HCT116 (cell line): ENCODE results near the gene TMEM176B. TPM values are rescaled to one million over a fixed set of nuclear protein-coding genes. Genes with fewer than 3 reads are reported as not detected.

Source experiments
- ATAC-seq: fragments of 200-7000 bp; cut with Tn5 transposase; 2 replicates; pipeline ENCODE4 v1.9.1; 2020; ENCODE audit warnings: mild to moderate bottlenecking, moderate library complexity
- BruUV-seq: library from RNA; stranded (reverse); fragments of 400-500 nt; replicated peaks from 2 replicates; lab custom pipeline; 2021; lab: Mats Ljungman, UMichigan
- CTCF ChIA-PET: fragments of 300-600 bp; sonication (Branson Sonifier 250); formaldehyde crosslinking; loops from one replicate; lab custom pipeline; 2021; ENCODE audit warnings: antibody characterized with exemption; lab: Charles Lee
- POLR2A ChIA-PET: fragments of 300-600, 350-600 bp; sonication (Branson Sonifier 250); formaldehyde crosslinking; loops from one replicate; lab custom pipeline; 2021; ENCODE audit warnings: antibody characterized with exemption; lab: Charles Lee
- RAD21 ChIA-PET, 2 experiments: fragments of 300-600 bp; sonication (Branson Sonifier 250); formaldehyde crosslinking; loops; one replicate each; lab custom pipeline; 2023; ENCODE audit warnings: low total read pairs in 2 of 2; ENCODE audit not compliant: uncharacterized antibody in 2 of 2, unreplicated experiment in 2 of 2, low non-redundant PET in 1 of 2; lab: Charles Lee
- DNase-seq: peaks from one replicate; pipeline ENCODE4 v3.0.0-alpha.2; 2010; ENCODE audit warnings: low read depth, low spot score
- H2AFZ ChIP-seq: fragments of 200-600 bp; shearing (Covaris generic), sonication (generic); 2 replicates; pipeline ENCODE4 v1.6.1; 2017; ENCODE audit warnings: low read depth, mixed run types, mixed read lengths, antibody characterized with exemption, low read length; ENCODE audit not compliant: poor library complexity, severe bottlenecking
- H3K27ac ChIP-seq: 2 replicates; pipeline ENCODE4 v1.5.1; 2012; ENCODE audit warnings: low read depth, low read length
- H3K27me3 ChIP-seq: fragments of 200-600 bp; sonication (generic); 2 replicates; pipeline ENCODE4 v1.6.1; 2016; ENCODE audit warnings: mixed run types, low read length, mixed read lengths; ENCODE audit not compliant: insufficient read depth
- H3K36me3 ChIP-seq, 2 experiments: fragments of 200-500 bp in 1 of 2; fragments of 200-600 bp in 1 of 2; sonication (Bioruptor generic) in 1 of 2; sonication (generic) in 1 of 2; 2 replicates each; pipeline versions ENCODE4 v1.5.1 to v1.6.1; 2014 to 2016; ENCODE audit warnings: low read length in 2 of 2, inconsistent platforms in 1 of 2, mixed read lengths in 1 of 2, mixed run types in 1 of 2; ENCODE audit not compliant: insufficient read depth in 2 of 2, control insufficient read depth in 1 of 2
- H3K4me1 ChIP-seq, 2 experiments: fragments of 200-600 bp in 1 of 2; sonication (generic) in 1 of 2; 2 replicates each; pipeline versions ENCODE4 v1.5.1 to v1.6.1; 2012 to 2017; ENCODE audit warnings: low read length in 2 of 2, inconsistent platforms in 1 of 2, mild to moderate bottlenecking in 1 of 2, mixed read lengths in 1 of 2, mixed run types in 1 of 2, moderate library complexity in 1 of 2; ENCODE audit not compliant: insufficient read depth in 2 of 2, control insufficient read depth in 1 of 2
- H3K4me2 ChIP-seq: fragments of 200-600 bp; sonication (generic); 2 replicates; pipeline ENCODE4 v1.6.1; 2017; ENCODE audit warnings: mixed run types, low read length, mixed read lengths
- H3K4me3 ChIP-seq, 2 experiments: fragments of 200-600 bp in 1 of 2; sonication (generic) in 1 of 2; replicated peaks in 1 of 2; 2 replicates each; pipeline ENCODE4 v1.5.1; 2011 to 2016; ENCODE audit warnings: low read length in 2 of 2, control low read depth in 1 of 2, low read depth in 1 of 2, mild to moderate bottlenecking in 1 of 2, mixed read lengths in 1 of 2, mixed run types in 1 of 2
- H3K79me2 ChIP-seq: fragments of 200-600 bp; sonication (generic); 2 replicates; pipeline ENCODE4 v1.6.1; 2017; ENCODE audit warnings: mild to moderate bottlenecking, mixed run types, low read length, moderate library complexity, mixed read lengths; ENCODE audit not compliant: insufficient read depth
- H3K9ac ChIP-seq: fragments of 200-600 bp; sonication (generic); 2 replicates; pipeline ENCODE4 v1.6.1; 2016; ENCODE audit warnings: low read length, mixed read lengths
- H3K9me2 ChIP-seq: fragments of 200-600 bp; sonication (generic), shearing (Covaris generic); 2 replicates; pipeline ENCODE4 v1.6.1; 2017; ENCODE audit warnings: mixed run types, mild to moderate bottlenecking, moderate library complexity; ENCODE audit not compliant: insufficient read depth
- H3K9me3 ChIP-seq, 2 experiments: fragments of 200-500 bp in 1 of 2; fragments of 200-600 bp in 1 of 2; sonication (Bioruptor generic) in 1 of 2; sonication (generic) in 1 of 2; 2 replicates each; pipeline ENCODE4 v1.6.1; 2014 to 2017; ENCODE audit warnings: low read length in 2 of 2, mixed read lengths in 2 of 2, inconsistent platforms in 1 of 2, low read depth in 1 of 2, mild to moderate bottlenecking in 1 of 2, mixed run types in 1 of 2, moderate library complexity in 1 of 2; ENCODE audit not compliant: control insufficient read depth in 1 of 2, insufficient read depth in 1 of 2
- H4K20me1 ChIP-seq: fragments of 200-600 bp; sonication (generic), shearing (Covaris generic); 2 replicates; pipeline ENCODE4 v1.6.1; 2017; ENCODE audit warnings: mixed run types, mild to moderate bottlenecking, moderate library complexity; ENCODE audit not compliant: insufficient read depth
- ATF3 ChIP-seq: IDR thresholded peaks from 2 replicates; pipeline ENCODE4 v1.6.1; 2012
- CTCF ChIP-seq, 3 experiments: fragments of 200-600 bp in 1 of 3; sonication (generic) in 1 of 3; IDR thresholded peaks in 2 of 3; conservative IDR thresholded peaks in 1 of 3; 2 replicates each; pipeline ENCODE4 v1.5.1; 2012 to 2017; ENCODE audit warnings: low read depth in 2 of 3, low read length in 2 of 3, antibody characterized with exemption in 1 of 3, borderline replicate concordance in 1 of 3, control low read depth in 1 of 3, mild to moderate bottlenecking in 1 of 3, mixed read lengths in 1 of 3, mixed run types in 1 of 3, moderate library complexity in 1 of 3; ENCODE audit not compliant: insufficient read depth in 1 of 3
- MAX ChIP-seq: IDR thresholded peaks from 2 replicates; pipeline ENCODE4 v1.6.1; 2012
- POLR2A ChIP-seq: IDR thresholded peaks from 2 replicates; pipeline ENCODE4 v1.7.0; 2011; ENCODE audit warnings: borderline replicate concordance; ENCODE audit not compliant: insufficient read depth, insufficient read length; ENCODE audit errors: extremely low read depth
- POLR2AphosphoS5 ChIP-seq: IDR thresholded peaks from 2 replicates; pipeline ENCODE4 v1.6.1; 2011; ENCODE audit warnings: mild to moderate bottlenecking, low read depth, low read length, moderate library complexity
- RAD21 ChIP-seq: IDR thresholded peaks from 2 replicates; pipeline ENCODE4 v1.6.1; 2012; ENCODE audit warnings: low read depth, mild to moderate bottlenecking
- SP1 ChIP-seq: IDR thresholded peaks from 2 replicates; pipeline ENCODE4 v1.6.1; 2012; ENCODE audit warnings: low read depth
- TCF7L2 ChIP-seq: IDR thresholded peaks from 2 replicates; pipeline ENCODE4 v1.7.0; 2011; ENCODE audit warnings: borderline replicate concordance, inconsistent platforms; ENCODE audit not compliant: insufficient read depth, insufficient read length; ENCODE audit errors: extremely low read depth
- ZFX ChIP-seq: fragments of 450-650 bp; IDR thresholded peaks from 2 replicates; pipeline ENCODE4 v1.6.1; 2017
- intact Hi-C: fragments of 100-400 bp; cut with micrococcal nuclease; formaldehyde crosslinking; loops from 2 replicates; pipeline ENCODE4 v1.10.0; 2022
- total RNA-seq: library from RNA; stranded (reverse); gene quantifications from one replicate; pipeline ENCODE4 v1.2.1, GENCODE V29; 2021; ENCODE audit not compliant: unreplicated experiment

TMEM176B gene
- total RNA-seq, 1 experiment from 2014 or later: 0.42 TPM

GRCh38 chr7:150835019-150835418, 34.9 kb upstream of the TMEM176B start:
- no peaks in the 10 kb centered on the region for H3K79me2 ChIP-seq
- ChIA-PET POLR2A (no interaction called here), CTCF (no interaction called here), RAD21 (no interaction called here)
- H3K4me2 ChIP-seq: no peak overlapping the region
- H3K9me3 ChIP-seq: no peaks in the 10 kb centered on the region
- ATAC-seq (no peak), DNase-seq (no peak)
- intact Hi-C loops: no loop called here
- no peaks in the 10 kb centered on the region for H3K36me3 ChIP-seq
- H3K9me2 ChIP-seq: no peaks in the 10 kb centered on the region
- H3K4me3 ChIP-seq: no peak overlapping the region
- no TSS peak for BruUV-seq
- no peaks in the 10 kb centered on the region for H3K4me1 ChIP-seq
- peaks cover 24% of the 10 kb centered on the region; the same call in 1 of the 2 replicates for H3K27me3 ChIP-seq
- H3K9ac ChIP-seq: no peak overlapping the region
- no peak overlapping the region for H3K27ac ChIP-seq
- TF ChIP-seq MAX: no peak
- TF ChIP-seq SP1: no peak
- TF ChIP-seq ZFX: no peak
- TF ChIP-seq CTCF (IDR thresholded peaks at IDR 0.05 in 2 of 3, conservative IDR thresholded peaks at IDR 0.05 in 1 of 3; ENCODE audit: borderline replicate concordance in 1 of 3, insufficient read depth in 1 of 3, low read depth in 2 of 3, low read length in 2 of 3): no peak
- no peak for TF ChIP-seq RAD21
- TF ChIP-seq POLR2A: no peak
- TF ChIP-seq POLR2AphosphoS5: no peak
- no peak for TF ChIP-seq ATF3
- no peak for TF ChIP-seq TCF7L2
- no peak overlapping the region for H2AFZ ChIP-seq
- H4K20me1 ChIP-seq: no peaks in the 10 kb centered on the region
